NCI-H187 (cell line): Measurements from ENCODE around the gene ACP1.
A peak's percentile ranks its signal among the peaks of the same experiment; 100 is the strongest.

Experiments
- DNase-seq, 2 experiments: peaks; one replicate each; lab custom pipeline; 2025; lab: John Stamatoyannopoulos, UW

Gene ACP1

DNA sequence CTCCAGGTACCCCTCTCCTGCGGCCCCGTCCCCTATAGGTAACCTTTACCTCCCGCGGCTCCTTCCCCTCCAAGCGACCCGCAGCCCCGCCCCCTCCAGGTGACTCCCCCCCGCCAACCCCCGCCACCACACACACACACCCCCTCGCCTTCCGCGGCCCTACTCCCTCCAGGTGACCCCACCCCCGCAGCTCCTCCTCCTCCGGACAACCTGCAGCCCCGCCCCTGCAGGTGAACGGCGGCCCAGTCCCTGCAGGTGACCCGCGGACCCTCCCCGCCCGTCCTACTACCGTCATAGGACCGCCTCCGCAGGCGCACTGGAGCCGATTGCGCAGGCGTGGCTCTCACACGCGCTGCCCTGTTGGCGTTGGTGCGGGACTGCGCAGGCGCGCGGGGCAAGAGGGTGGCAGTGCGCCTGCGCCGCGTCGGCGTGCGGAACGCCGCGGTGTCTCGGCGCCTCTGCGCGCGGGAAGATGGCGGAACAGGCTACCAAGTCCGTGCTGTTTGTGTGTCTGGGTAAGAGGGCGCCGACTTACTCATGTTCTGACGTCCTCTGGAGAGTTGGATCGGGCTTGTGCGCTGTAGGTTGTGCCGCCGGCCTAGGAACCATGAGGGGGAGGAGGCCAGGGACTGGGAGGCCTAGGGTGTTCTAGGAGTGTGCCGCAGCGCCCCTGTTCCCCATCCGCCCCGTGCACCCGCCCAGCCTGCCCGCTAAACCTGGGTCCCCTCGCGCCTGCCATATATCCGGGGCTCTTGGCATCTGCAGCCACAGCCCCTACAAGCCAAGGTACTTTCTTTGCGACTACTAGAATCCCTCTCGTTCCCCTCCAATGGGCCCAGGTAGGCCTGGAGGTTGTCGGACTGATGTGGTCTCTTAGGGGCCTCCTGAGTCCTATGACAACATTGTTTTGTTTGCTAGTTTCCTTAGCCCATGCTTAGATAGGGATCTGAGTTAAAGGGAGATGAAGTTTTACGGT is at the start of gene ACP1:
ACP1 (plus strand) TSS at position 455 of the 976 bp plus-strand sequence; CDS start at position 473, 18 bp downstream.
- peak; percentile 99 to 100 for DNase-seq

DNA sequence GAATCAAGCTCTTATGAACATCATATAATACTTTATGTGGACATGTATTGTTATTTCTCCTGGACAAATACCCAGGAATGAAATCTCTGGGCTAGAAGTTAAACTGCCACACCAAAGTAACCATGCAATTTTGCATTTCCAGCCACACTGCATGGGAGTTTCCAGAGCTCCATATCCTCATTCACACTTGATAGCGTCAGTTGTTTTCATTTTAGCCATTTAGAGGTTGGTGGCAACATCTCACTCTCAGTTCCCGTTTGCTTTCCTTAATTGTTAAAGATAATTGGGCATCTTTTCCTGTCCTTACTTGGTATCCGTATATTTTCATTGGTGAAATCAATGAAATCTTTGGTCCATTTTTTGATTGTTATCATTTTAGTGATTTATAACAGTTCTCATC is 48.7 kb upstream of the ACP1 start:
- DNase-seq, result no peak

GRCh38 chr2:223451-223850 is 41.3 kb upstream of the ACP1 start:
- no peak for DNase-seq

DNA sequence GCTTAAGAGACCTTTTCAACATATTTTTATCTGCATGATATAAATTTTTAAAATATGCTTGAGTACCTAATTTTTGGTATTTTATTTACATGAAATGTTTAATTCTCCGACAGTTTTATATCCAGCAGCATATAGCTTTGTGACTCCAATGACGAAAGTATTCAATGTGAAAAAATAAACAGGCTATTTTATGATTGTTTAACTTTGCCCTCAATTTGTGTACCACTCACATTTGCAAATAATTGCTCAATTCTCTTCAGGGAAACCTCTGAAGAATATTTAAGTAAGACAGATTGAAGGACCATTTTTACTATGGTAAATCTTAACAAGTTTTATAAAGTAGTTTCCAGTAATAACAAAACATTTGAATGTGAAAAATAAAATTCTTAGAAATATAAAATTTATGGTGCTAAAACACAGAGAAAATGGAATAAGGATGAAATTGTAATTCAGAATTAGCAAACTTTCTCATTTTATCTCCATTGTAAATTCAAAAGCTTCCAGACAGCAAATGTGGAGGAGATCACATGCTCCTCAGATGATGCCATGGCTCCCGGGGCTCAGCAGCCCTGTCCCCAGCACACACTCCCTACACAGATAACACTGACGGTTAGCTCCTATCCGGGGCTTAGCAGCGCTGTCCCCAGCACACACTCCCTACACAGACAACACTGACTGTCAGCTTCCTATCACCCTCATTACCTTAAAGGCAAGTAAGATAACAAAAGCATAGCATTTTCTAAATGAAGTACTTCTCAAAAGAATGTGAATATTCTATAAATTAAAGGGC is 40.6 kb upstream of the ACP1 start:
- DNase-seq, result no peak

- DNase-seq, result no peak
These were observed 36.6 kb upstream of the ACP1 start for GRCh38 chr2:228115-228514.

DNA sequence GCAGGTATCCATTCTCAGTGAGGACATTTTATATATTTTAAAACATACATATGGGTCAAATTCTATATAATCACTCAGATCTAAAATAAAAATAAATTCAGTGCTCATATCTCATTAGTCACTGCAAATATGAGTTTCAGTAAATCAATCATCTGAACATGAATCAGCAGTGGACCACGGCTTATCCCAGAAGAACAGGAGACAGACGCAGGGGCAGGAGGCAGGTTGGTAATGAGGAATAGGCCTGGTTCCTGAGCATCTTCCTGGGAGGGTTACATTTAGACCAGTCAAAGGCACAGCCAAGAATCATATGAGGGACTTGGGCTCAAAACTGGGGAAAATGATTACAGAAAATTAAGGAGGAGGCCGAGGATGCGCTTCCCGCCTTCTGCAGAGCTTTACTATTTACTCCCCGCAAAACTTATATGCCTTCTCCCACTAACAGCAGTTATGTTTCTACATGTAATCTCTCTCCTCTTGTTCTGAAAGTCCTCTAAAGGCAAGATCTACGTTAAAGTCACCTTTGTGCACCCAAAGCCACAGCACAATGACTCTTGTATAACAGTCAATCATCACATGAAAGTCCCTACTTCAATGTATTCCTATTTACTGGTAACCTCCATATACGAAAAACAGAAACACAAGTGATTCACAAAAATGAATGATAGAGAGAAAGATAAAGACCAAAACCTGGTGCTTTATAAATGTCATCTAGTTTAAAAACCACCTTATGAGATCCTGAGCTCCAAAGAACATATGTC is 36.0 kb upstream of the ACP1 start:
- DNase-seq, result no peak

- no peak for DNase-seq
These were observed 33.1 kb upstream of the ACP1 start for GRCh38 chr2:231521-232185.

GRCh38 chr2:233030-233429 is 31.7 kb upstream of the ACP1 start:
- no peak for DNase-seq

DNA sequence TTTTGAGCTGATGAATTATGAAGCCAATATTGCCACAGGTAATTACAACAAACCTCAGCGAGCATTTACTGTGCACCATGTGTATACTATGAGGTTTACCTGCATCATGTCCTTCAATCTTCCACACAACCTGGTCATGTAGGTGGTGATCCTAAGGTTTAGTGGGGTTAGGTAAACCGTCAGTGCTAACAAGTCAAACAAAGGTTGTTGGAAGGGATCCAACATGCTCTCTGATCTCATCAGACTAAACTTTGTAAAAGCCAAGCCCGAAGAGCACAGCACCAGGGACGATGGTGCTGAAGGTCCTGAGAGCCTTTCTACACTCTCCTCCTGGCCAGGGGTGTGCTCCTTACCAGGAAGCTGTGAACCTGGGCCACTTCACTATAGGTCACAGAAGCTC is 30.3 kb upstream of the ACP1 start:
- no peak for DNase-seq

DNA sequence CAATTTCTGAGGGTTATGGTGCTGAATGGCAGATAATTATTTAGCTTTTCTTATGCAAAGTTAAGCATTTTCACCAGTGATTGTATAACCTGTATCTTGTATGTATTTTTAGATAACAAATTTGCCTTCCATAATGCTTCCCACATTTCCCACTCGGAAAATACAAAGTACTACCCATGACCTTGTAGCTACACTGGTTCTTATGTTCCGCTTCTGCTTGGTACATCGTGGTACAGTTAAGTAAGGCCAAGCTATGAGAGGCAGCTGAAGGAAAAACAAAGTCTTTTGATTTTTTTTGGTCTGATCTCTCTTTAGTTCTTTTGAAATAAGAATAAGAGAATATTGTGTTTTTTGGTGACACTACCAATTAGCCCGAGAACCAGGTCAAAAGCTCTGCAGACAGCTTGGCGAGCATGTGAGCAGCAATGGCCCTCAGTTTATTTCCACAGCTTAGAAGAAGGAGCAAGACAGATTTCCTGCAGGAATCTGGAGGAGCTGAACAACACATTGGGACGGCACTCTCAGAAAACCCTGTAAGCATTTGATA is 27.7 kb upstream of the ACP1 start:
- no peak for DNase-seq

- no peak for DNase-seq
These were observed 26.9 kb upstream of the ACP1 start for GRCh38 chr2:237878-238277.

- no peak for DNase-seq
These were observed 26.3 kb upstream of the ACP1 start for GRCh38 chr2:238431-238830.

GRCh38 chr2:238869-239268 is 25.9 kb upstream of the ACP1 start:
- no peak for DNase-seq

GRCh38 chr2:244547-244946 is 20.2 kb upstream of the ACP1 start:
- DNase-seq, result no peak

- peak in 1 of 2 experiments; percentile 46 for DNase-seq
These were observed 18.1 kb upstream of the ACP1 start for GRCh38 chr2:246489-247144.

- DNase-seq, result no peak
These were observed 16.0 kb upstream of the ACP1 start for GRCh38 chr2:248724-249123.

DNA sequence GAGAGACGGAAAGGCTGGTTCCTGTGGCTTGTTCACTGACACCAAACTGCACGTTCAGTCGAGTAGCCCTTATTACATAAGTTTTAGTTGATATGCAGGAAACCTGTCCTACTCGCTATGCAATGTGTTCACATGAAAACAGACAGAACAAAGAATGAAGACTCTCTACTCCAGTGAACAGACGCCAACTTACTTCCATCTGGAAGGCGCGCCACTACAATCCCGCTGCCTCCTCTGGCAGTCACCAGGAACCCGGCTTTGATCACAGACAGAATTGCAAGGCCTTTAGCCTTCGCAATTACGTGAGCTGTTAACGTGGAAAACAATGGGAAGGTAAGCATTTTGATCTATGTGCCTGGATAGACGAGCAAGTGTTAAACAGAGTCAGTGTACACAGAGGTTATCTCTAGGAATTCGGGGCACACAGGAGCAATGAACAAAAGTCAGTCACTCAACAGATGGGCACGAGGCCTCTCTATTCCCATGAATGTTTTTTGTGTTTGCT is 15.2 kb upstream of the ACP1 start:
- no peak for DNase-seq

- no peak for DNase-seq
These were observed 12.6 kb upstream of the ACP1 start for GRCh38 chr2:252001-252602.

GRCh38 chr2:253202-253638 is 11.5 kb upstream of the ACP1 start:
- no peak for DNase-seq

DNA sequence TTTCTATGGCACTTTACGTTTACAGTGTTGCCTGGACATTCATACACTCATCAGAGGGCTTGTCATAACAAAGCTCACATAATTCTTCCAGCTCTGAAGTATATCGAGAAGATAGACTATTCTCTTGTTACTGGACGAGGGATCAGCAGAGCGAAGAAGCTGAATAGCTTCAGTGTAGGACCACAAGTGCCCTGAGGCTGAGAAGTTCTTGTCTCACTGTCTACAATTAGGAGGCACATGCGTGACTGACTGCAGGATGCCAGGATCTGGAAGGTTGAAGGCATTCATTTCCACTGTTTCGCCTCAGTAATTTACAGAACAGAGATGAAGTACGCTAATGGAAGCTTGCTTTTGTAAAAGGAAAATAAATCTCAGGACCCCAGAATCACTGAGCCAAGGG is 10.5 kb upstream of the ACP1 start:
- DNase-seq, result peak; percentile 35 to 60
